GM18508 (cell line): Measurements from ENCODE around the gene PTPN12.
"Not testable (repeated sequence)": the region's sequence is repeated elsewhere in the genome, so short reads cannot be mapped to it uniquely, and the experiment has no call there.

Experiments used
- ATAC-seq: cut with Tn5 transposase; IDR thresholded peaks from one replicate; pipeline ENCODE4 v1.9.1; 2021; ENCODE audit warnings: moderate number of reproducible peaks; ENCODE audit not compliant: insufficient read depth, unreplicated experiment

Gene PTPN12

DNA sequence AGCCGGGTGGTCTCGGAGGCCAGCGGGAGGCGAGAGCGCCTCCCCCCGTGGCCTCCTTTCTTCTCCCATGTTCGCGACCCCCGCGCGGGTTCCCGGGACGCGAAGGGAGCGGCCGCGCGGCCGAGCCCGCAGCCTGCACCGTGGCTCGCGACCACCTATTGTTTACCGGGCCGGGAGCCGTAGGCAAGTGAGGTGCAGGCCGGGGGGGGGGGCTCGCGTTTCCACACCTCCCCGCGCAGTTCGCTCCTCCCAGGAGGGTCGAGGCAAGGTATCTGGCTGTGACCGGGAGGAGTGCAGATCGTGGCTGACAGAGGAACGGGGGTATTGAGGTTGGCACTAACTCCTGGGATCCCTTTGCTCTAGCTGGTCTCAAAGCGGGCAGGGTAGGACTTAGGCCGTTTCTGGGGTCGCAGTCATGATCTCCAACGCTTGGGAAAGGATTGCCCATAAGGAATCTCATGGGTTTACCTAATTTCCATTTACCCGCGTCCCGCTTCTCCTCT, 734 bp downstream of the PTPN12 start:
- ATAC-seq: no peak

DNA sequence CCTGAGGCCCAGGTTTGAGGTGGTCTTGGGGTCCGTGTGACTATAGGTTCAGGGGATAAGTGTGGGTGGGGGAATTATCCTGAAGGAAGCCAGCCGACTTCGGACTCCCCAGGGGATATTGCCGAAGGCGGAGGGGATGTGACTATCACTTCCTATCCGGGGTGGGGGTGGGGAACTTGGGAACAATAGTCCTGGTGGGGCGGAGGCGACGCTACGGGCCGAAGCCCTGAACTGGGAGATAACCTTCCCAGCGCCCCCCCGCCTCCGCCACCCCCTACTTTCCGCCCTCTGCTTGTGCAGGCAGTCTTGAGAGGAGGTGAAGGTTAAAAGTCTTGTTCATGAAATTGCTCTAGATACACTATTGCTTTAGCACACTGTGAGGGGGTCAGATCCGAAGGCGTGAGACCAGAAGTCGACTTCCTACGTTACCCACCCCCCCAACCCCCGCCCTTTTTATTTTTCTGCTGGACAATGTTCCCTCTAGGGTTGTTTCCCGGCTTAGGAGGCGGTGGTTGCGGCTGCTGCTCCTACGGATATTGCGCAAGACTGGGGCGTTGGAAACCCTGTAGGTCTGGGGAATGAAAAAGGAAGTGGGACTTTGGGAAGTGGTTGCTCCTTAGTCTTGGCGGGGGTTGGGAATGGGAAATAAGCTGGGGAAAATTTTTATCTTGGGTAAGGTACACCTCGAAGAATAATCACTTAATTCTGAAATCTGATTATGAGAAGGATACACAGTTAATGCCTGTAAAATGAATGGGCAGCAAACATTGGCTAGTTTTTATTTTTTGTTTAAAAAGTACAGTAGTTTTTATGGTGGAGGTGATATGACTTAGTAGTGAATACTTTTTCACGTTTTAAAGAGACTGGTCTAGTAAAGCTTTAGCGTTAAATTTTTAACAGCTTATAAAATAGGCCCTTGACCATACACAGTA, 1.5 kb downstream of the PTPN12 start:
- ATAC-seq: no peak

DNA sequence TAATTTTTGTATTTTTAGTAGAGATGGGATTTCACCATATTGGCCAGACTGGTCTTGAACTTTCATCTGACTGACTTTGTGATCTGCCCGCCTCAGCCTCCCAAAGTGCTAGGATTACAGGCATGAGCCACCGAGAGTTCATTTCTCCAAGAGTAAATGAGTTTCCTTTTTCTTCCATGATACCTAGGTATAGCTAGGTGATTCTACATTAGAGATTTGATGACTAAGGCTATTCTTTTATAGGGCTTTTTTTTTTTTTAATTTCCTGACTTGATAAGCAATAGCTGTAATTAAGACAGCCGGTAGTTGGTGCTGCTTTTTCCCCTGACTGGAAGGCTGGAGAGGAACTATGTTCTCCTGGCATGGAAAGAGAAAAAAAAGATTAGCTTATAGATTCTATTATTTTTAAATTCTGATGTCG, 3.3 kb downstream of the PTPN12 start:
- ATAC-seq: no peak

DNA sequence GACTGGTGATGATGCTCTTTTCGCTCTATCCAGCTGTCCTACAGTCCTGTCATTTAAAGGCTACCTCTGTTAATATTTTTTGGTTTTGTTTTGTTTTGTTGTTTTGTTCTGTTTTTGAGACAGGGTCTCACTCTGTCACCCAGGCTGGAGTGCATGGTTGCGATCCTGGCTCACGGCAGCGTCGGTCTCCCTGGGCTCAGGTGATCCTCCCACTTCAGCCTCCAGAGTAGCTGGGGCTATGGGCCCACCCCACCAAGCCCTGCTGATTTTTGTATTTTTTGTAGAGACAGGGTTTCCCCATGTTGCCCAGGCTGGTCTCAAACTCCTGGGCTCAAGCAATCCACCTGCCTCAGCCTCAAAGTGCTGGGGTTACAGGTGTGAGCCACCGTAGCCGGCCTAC, 3.9 kb downstream of the PTPN12 start:
- not testable (repeated sequence) for ATAC-seq

DNA sequence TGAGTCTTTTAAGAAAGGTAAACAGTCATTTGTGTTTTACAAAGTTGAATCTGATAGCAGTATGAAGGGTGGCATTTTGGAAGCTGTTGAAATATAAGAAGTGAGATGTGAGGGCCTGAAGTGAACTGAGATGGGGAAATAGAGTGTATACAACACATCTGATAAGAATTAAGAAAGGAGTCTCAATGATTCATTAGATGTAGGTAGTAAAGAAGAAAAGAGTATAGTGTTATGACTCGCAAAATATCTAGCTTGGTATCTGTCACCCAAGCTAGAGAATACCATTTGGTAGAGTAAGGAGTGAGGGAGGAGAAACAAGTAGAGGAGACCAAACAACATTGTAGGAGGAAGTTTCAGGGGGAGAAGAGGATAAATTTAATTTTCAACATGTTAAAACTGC, 5.3 kb downstream of the PTPN12 start:
- ATAC-seq: no peak

DNA sequence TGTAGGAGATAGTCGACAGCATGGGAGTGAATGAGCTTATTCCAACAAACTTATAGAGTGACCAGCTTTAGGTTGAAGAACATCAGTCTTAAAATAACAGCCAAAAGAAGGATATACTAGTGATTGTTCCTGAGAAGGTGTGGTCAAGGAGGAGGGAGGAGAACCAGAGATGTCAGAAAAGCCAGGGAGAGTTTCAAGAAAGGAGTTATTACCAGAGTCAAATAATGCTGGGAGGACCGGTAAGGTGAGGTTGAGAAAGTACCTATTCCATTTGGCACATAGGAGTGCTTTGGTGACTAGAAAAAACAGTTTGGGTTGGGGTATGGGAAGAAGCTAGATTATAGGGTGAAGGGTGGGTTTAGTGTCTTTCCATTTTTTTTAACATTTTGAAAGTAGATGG, 5.8 kb downstream of the PTPN12 start:
- no peak for ATAC-seq

DNA sequence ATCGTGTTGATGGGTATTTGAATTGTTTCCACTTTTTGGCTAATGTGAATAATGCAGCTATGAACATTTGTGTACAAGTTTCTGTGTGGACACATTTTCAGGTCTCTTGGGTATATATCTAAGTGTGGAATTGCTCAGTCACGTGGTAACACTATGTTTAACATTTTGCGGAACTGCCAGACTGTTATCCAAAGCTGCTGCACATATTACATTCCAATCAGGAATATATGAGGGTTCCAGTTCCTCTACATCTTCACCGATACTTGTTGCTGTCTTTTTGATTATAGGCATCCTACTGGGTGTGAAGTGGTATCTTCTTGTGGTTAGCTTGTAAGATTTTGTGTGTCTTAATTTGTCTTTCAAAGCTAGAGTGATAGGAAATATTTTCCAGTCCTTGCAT, 6.8 kb downstream of the PTPN12 start:
- no peak for ATAC-seq

DNA sequence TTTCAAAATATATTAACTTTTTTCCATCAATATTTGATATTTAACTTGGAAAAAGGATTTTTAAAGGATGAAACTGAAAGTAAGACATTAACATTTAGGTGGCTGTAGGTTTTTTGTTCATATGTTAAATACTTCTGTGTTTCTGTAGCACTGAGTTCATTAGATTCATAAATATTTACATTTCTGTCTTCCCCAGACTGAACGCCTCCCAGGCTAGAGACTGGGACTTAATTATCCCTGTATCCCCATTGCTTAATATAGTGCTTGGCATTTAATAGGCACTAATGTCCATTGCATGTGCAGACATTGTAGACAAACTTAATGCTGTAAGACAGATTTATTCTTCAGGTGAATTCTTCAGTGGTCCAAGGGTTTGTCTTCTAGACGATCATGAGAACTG, 7.4 kb downstream of the PTPN12 start:
- ATAC-seq: no peak

DNA sequence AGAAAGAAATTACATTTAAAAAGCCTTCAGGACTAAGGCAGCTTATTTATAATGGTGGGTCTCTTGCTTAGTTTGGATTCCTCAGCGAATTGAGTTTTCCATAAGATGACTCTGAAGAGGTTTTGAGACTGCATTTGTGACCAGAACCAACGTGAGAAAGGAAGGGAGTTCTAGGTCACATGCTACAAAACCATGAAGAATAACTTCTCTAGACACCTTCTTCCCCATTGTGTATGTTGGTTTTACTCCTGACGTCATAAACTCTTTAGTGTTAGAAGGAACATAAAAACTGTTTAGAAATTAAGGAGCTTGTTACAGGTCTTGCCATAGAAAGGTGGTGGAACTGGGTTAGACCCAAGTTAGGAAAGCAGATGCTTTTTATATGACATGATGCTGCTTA, 11.1 kb downstream of the PTPN12 start:
- ATAC-seq: no peak

DNA sequence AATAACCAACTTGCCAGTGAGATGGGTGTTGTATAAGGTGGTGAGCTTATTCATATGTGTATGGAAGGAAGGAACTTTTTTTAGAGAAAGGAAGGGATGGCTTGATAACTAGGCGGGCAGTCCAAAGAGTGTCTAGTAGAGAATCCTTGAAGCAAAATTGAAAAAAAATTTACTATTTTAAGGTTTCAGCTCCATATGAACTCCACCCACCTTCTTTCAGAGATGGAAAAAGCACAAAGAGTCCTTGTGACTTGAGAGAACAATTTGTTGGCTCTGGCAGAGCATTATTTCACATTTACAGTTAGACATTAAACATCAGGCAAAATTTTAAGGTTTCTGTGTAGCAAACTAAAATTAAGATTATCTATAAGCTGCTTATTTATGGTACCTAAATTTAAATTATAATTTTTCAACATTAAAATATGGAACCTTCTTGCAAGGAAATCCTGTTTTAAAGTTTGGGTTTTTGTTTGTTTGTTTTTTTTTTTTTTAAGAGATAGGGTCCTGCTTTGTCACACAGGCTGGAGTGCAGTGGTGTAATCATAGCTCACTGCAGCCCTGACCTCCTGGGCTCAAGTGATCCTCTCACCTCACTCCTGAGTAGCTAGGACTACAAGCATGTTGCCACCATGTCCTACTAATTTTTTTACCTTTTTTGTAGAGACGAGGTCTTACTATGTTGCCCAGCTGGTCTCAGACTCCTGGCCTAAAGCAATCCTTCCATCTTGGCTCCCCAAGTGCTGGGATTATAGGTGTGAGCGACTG, 12.2 kb downstream of the PTPN12 start:
- no peak for ATAC-seq

DNA sequence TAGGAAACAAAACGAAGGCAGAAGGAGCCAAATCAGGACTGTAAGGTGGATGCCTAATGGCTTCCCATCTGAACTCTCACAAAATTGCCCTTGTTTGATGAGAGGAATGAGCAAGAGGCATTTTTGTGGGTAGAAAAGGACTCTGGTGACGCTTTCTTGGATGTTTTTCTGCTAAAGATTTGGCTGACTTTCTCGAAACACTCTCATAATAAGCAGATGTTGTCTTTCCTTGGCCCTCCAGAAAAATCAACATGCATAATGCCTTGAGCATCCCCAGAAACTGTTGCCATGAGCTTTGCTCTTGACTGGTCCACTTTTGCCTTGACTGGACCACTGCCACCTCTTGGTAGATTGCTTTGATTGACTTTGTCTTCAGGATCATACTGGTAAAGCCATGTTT, 13.5 kb downstream of the PTPN12 start:
- ATAC-seq: no peak

DNA sequence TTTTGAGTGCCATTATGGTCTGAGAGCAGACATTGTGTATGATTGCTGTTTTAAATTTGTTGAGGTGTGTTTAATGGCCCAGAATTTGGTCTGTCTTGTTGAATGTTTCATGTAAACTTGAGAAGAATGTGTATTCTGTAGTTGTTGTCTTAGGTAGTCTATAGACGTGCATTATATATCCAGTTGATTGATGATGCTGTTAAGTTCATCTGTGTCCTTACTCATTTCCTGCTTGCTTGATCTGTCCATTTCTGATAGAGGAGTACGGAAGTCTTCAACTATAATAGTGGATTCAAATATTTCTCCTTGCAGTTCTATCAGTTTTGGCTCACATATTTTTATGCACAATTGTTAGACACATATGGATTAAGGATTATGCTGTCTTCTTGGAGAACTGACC, 16.0 kb downstream of the PTPN12 start:
- ATAC-seq: no peak

DNA sequence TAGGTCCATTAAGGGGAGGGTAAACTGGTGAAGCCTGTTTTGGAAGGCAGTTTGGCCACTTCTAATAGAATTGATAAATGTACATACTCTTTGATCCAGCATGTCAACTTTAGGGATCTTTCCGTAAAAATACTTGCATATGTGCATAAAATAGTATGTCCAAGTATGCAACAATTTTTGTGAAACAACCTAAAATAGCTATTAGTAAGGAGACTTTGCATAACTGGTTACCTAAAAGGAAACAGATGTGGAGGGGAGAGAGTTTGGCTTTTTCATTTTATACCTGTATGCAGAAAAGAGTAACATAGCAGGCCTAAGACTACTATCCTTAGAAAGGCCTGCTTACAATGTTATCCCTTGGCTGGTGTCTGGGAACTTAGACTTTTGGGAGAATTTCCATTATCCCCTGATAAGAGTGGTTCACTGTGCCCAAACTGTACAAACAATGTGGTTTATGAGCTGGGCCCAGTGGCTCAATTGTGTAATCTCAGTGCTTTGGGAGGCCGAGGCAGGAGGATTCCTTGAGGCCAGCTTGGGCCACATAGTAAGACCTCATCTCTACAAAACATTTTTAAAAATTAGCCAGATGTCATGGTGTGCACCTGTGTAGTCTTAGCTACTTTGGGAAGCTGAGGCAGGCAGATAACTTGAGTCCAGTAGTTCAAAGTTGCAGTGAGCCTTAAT, 21.3 kb downstream of the PTPN12 start:
- no peak for ATAC-seq

DNA sequence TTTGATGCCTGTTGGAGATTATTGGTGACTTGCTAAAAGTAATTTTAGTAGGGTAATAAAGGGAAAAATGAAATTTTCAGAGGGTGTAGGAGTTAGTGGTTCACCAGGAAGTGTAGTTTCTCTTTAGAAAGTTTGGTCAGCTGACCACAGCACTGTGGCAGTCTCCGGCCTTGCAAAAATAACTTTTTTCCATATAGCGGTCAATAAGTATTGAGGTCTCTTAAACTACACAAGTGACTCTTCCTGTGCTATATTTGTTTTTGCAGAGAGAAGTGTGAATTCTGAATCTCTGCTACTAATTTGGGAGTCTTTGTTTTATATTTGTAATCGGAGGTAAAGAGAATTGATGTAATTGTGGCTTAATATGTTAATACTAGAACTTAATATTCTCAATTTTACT, 24.3 kb downstream of the PTPN12 start:
- peak; percentile 80 for ATAC-seq

DNA sequence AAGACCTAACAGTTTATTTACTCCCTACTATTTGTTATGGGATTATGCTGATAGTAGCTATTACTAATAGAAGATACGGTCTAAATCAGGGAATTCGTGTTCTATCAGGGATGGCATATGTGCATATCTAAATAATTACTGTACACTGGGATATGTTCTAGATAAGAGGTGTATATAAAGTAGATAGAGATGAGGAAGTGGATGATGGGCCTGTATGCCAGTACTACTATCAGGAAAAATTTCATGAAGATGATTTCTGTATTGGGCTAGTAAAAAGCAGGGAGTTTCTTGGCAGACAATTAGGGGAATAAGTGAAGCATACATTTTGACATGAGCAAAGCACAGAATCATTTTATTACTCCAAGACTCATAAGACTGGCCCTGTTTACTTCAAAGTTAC, 26.2 kb downstream of the PTPN12 start:
- ATAC-seq: no peak

DNA sequence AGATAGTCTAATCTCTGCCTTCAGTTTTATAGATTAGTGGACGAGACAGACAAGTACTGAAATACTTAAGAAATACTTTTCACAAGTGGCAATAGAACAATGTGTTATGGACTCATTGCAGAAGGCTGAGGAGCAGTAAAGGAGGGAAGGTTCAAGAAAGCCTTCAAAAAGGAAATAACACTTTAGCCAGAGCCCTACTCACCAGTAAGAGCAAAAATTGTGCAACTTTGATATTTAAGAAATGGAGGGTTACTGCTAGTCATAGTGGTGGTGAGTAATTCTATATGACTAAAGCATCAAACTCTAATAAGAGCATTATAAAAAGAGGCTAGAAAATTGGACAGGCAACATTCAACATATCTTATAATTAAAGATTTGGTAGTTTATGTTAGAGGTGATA, 28.8 kb downstream of the PTPN12 start:
- ATAC-seq: no peak

DNA sequence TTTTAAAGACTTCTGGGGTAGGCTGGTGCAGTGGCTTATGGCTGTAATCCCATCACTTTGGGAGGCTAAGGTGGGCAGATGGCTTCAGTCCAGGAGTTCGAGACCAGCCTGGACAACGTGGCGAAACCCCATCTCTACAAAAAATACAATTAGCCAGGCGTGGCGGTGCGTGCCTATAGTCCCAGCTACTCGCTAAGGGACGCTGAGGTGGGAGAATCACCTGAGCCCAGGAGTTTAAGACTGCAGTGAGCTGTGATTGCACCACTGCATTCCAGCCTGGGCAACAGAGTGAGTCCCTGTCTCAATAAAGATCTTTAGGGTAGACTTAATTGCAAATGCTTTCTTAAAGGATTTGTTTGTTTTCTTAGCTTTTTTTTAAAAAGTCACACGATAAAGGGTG, 29.3 kb downstream of the PTPN12 start:
- ATAC-seq: no peak

DNA sequence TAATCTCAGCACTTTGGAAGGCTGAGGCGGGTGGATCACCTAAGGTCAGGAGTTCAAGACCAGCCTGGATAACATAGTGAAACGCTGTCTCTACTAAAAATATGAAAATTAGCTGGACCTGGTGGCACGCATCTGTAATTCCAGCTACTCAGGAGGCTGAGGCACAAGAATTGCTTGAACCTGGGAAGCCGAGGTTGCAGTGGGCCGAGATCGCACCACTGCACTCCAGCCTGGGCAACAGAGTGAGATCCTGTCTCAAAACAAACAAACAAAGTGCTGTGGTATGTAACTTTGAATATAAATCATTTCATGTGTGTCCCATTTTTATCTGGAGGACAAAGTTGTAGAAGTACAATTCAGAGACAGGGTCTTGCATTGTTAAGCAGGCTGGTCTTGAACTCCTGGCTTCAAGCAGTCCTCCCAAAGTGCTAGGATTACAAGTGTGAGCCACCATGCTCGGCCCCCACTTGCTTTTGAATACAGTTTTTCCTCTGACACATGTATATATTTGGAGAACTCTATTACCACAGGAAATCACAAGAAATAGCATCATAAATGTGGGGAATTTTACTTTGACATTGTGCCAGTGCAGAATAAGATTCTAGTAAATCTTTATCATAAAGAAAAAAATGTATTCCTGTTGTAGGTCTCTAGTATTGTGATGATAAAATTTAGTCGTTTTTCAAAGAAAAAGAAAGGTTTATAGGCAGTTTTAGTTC, 32.6 kb downstream of the PTPN12 start:
- no peak for ATAC-seq

DNA sequence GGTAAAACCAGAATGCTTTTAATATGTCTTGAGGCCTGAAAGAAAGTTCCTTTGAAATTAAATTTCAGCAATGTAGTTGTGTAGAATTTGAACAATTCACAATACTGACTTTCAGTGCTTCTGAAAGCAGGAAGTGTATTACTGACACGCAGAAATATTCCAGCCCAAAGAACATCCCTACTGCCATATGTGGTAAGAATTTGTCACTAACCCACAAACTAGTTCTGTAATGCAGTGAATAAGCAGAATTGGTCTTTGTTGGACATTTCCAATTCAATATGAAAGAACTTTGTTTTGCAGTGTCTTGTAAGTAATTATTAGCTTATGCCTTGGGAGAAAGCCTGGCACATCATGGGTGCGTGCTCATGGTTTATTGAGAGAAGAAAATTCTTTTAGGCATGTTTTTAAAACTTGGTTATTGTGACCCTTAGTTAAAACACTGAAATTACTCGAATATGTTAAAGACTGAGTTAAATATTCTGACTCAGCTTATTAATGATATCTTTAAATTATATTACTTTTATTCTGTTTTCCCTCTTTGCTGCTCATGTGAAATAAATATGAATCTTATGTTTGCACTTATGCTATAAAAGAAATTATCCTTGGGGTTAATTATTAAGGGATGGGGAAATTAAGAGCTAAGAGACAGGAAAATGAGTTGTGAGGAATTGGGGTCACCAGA, 33.4 kb downstream of the PTPN12 start:
- no peak for ATAC-seq

DNA sequence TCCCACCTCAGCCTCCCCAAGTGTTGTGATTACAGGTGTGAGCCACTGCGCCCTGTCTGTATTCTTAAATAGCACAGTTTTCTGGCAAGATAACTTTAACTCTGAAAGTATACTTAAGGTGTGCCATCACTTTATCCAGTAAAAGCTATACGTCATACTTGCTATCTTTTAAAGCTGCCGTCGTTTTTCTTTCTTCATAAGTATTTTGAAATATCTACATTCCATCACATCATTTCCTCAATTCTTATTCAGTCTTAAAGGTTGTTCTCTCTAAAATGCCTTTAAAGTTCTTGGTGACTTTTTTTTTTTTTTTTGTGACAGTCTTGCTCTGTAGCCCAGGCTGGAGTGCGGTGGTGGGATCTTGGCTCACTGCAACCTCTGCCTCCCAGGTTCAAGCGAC, 34.7 kb downstream of the PTPN12 start:
- no peak for ATAC-seq
